GM20000 (cell line): ENCODE results near the gene ANKRD13B.
A peak's percentile ranks its signal among the peaks of the same experiment; 100 is the strongest.

Experiments used
- DNase-seq: peaks from one replicate; pipeline ENCODE4 v3.0.0; 2012; ENCODE audit warnings: low spot score
- TF ChIP-seq, protein P1 (sequence below): IDR thresholded peaks from 2 replicates; pipeline ENCODE4 v1.5.1; 2012; ENCODE audit warnings: mild to moderate bottlenecking, control low read depth; ENCODE audit errors: extremely low read depth, missing control alignments

The ANKRD13B gene

DNA sequence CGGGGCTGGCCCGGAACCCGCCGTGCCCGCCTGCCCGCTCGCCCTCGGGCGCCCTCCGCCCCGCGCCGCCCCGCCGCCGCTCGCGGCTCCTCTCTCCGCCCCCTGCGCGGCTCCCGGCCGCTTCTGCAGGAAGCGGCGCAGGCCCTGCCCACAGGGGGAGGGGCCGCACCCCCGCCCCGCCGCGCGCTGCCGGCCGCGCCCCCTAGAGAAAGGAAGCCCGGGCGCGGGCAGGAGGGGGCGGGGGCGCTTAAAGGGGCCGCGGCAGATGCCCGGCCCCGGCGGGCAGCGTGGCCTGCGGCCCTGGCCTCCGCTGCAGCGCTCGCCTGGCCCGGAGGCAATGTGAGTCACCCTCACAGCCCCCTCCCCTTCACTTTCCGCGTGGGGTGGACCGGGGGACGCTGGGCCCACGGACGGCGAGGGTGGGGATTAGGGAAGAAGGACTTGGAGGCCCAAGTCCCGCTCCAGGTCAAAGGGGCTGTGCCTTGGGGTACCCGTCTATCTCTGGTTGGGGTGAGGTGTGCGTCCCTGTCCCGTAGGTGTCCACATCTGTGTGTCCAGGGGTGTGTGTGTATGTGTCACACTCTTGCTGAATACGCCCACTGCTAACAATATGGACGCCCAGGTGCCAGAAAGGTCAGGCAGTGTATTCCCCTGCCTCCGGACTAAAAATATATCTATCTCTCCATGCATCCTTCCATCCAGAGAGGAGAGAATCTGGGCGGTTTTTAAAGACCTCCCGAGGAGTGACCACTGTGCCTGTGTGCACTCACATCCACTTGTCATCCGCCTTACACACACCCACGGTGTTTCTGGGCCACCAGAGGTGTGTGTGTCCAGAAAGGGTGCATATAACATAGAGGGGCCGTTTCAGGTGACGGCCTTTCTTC is 3.2 kb upstream of the ANKRD13B start, which contains the start of gene GIT1:
TSS of gene GIT1 (minus strand) at position 125 of the 887 bp plus-strand sequence. CDS start 270 bp downstream, outside the sequence.
- DNase-seq = peak; percentile 99

DNA sequence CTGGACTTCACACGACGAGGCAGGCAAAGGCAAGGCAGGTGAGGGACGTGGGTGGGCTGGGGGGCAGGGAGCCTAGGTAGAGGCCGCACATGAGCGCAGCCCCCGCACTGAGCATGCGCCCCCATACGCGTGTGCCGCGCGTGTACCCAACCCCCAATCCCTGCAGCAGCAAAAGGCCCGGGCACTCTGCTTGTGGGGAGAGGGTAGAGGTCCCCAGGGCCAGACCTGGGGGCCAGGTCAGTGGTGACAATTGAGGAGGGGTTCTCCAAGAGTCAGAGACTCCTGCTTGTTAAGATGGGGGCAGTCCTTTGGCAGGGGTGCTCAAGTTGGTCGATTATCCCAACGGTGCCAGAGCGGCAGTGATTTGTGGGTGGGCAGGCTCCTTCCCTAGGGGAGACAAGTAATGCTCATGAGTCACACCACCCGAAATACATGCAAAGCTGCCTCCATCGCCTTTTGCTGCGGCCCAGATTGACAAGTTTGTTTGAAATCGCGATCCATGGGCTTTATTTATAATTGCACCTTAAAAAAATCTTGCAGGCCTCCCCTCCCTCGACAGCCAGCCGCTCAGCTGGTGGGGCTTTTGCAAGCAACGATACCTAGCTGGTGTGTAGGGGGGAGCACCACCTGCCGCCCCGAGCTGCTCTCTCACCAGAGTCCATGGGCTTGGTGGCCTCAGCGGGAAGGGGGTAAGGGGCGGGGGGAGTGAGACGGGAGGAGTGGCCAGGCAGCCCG is 2.4 kb upstream of the ANKRD13B start:
- DNase-seq = no peak
- TF ChIP-seq, protein P1, sequence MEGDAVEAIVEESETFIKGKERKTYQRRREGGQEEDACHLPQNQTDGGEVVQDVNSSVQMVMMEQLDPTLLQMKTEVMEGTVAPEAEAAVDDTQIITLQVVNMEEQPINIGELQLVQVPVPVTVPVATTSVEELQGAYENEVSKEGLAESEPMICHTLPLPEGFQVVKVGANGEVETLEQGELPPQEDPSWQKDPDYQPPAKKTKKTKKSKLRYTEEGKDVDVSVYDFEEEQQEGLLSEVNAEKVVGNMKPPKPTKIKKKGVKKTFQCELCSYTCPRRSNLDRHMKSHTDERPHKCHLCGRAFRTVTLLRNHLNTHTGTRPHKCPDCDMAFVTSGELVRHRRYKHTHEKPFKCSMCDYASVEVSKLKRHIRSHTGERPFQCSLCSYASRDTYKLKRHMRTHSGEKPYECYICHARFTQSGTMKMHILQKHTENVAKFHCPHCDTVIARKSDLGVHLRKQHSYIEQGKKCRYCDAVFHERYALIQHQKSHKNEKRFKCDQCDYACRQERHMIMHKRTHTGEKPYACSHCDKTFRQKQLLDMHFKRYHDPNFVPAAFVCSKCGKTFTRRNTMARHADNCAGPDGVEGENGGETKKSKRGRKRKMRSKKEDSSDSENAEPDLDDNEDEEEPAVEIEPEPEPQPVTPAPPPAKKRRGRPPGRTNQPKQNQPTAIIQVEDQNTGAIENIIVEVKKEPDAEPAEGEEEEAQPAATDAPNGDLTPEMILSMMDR = no peak

More for the DNA sequence above, 3.2 kb upstream of the ANKRD13B start, which contains the start of gene GIT1:
- TF ChIP-seq, protein P1 = no peak

DNA sequence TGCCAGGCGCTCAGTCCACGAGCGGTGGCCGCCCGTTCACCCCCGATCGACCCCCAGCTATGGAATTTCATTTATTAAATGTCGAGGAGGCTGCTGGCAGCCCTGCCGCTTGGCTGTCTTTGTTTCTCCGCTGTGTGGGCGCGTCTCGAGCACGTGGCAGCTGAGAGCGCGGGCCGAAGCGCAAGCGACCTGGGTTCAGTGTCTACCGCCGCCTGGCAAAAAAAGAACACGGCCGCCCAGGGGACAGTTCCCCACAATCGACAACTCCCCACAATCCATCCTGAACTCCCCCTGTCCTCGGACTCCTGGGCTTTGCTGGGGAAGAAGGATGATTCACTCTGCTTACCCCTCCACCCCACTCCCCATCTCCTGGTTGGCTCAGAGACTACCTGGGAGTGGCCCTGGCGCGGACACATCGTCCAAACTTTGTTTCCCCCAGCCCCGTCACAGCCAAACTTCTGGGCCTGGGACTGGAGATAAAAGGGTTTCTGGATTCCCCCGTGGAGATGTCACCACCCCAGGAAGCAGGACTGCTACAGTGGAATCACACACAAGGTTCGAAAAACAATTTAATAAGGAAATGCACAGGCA is 1.7 kb upstream of the ANKRD13B start:
- TF ChIP-seq, protein P1 = no peak
- DNase-seq = peak; percentile 63

DNA sequence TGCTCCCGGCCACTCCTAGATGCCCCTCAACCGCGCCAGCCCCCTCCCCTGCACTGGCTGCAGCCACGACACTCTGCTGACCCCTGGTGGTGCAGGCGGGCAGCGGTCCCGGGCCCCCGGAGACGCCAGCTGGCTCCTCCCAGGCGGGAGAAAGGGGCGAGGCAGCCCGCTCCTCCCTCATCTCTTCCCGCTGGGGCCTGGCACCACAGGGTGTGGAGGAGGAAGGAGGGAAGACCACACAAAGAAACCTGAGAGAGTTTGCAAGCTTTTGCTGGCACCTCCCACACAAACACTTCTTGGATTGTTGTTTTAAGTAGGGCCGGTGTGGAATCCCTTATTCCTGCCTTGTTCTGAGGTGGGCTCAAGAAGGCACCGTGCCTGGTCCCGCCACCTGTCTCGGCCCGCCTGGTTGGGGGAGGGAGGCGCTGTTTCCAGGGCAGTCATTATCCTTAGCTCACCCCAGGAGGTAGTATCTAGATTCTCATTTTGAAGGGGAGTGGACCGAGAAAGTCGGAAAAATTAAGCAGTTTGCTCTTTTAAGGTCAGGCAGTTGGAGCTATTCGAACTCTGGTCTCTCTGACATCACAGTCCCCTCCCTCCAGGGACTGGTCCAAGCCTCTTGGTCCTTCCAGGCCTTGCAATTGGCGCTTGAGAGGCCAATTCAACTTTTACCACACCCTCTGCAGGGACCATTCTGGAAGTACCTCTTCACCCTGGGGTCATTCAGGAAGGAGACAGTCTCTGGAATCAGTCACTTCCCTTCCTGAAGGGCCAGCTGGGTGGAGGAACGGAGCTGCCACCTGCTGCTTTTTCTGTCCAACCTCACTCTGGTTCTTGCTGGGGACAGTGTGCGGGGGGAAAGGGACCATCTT is 959 bp upstream of the ANKRD13B start:
- peak; percentile 94 for DNase-seq
- TF ChIP-seq, protein P1 = peak; percentile 88

DNA sequence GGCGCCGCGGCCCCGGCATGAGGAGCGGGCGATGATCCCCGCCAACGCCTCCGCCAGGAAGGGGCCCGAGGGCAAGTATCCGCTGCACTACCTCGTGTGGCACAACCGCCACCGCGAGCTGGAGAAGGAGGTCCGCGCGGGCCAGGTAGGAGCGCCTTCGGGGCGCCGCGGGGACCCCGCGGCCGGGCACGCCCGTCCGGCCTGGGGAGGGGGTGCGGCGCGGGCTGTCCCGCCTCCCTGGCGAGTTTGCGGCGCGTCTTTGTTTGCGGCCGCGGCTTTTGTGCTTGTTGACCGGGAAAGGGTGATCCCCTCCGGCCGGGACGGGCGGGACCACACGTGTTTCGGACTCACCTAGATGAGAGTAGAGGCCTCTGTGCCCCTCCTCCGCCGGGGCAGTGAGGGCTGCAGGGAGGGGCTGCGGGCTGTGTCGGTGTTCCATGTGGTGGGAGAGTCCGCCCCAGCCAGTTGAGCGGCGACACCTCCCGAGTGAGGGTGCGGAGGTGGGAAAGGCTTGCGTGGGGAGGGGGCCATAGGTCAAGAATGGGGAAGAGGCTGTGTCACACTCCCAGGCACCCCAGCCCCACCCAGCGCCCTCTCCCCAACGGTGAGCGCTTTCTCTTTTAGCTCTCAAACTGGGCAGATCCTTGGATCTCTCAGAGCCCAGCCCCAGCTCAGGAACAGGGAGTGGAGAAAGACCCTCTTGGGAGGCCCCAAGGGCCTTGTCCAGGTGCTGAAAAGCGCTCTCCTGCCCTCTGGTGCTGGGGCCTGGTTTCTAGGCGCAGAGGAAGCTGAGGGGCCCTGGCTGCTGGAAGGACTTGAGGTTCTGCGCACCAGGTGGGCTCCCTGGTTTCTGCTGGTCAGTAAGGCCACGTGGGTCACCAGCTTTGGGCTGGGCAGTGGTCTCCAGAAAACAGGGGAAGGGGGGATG is 923 bp downstream of the ANKRD13B start:
- TF ChIP-seq, protein P1 = peak; percentile 22
- peak; percentile 46 for DNase-seq
